ENCODE results near the gene CDKN2B-AS1. TPM values are rescaled to one million over a fixed set of nuclear protein-coding genes. Genes with fewer than 3 reads are reported as not detected.

CDKN2B-AS1 gene
- polyA plus RNA-seq, 1 donor from 2014 or later = not detected

DNA sequence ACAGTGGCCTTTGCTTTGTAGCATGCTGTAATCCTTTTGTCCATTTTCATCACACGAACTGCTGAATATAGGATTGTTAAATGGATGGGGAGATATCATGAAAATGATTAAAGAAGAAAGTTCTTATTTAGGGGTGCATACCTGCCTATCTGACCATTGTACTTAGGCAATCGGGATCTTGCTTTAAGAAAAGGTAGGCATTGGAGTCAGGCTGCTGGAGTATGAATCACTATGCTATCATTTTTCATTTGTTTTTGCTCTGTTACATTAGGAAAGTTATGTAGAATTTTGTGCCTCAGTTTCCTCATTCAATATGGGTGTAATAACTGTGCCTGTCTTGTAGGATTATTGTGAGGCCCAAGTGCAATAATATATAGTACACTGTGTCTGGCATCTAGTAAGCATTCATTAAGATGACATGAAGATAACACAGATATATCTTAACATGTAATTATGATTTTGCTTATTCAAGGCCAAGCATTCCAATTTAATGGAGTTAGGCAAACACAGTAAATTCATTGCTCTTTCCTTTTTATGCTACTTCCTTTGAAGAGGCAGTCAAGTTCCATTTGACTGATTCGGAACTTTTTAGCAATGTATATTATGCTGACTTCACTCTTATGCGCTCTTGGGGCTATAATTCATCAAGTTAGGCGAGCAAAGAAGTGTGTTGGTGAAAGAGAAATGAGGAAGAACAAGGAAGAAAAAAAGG is 124.4 kb downstream of the CDKN2B-AS1 start:
- TF ChIP-seq RAD21 (conservative IDR thresholded peaks at IDR 0.05) (no peak), POLR2AphosphoS5 (IDR thresholded peaks at IDR 0.05) (no peak), EP300 (conservative IDR thresholded peaks at IDR 0.05; ENCODE audit: poor library complexity, severe bottlenecking) (no peak), MXI1 (conservative IDR thresholded peaks at IDR 0.05; ENCODE audit: poor library complexity, severe bottlenecking) (no peak), TAF1 (IDR thresholded peaks at IDR 0.05; ENCODE audit: low read depth) (no peak), SMC3 (conservative IDR thresholded peaks at IDR 0.05; ENCODE audit: poor library complexity) (no peak), EZH2 (IDR thresholded peaks at IDR 0.05; ENCODE audit: borderline replicate concordance, insufficient read depth, low read length, poor library complexity, severe bottlenecking) (no peak)
- TF ChIP-seq, protein P1, sequence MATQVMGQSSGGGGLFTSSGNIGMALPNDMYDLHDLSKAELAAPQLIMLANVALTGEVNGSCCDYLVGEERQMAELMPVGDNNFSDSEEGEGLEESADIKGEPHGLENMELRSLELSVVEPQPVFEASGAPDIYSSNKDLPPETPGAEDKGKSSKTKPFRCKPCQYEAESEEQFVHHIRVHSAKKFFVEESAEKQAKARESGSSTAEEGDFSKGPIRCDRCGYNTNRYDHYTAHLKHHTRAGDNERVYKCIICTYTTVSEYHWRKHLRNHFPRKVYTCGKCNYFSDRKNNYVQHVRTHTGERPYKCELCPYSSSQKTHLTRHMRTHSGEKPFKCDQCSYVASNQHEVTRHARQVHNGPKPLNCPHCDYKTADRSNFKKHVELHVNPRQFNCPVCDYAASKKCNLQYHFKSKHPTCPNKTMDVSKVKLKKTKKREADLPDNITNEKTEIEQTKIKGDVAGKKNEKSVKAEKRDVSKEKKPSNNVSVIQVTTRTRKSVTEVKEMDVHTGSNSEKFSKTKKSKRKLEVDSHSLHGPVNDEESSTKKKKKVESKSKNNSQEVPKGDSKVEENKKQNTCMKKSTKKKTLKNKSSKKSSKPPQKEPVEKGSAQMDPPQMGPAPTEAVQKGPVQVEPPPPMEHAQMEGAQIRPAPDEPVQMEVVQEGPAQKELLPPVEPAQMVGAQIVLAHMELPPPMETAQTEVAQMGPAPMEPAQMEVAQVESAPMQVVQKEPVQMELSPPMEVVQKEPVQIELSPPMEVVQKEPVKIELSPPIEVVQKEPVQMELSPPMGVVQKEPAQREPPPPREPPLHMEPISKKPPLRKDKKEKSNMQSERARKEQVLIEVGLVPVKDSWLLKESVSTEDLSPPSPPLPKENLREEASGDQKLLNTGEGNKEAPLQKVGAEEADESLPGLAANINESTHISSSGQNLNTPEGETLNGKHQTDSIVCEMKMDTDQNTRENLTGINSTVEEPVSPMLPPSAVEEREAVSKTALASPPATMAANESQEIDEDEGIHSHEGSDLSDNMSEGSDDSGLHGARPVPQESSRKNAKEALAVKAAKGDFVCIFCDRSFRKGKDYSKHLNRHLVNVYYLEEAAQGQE (IDR thresholded peaks at IDR 0.05; ENCODE audit: borderline replicate concordance) = no peak
- TF ChIP-seq, protein P2, sequence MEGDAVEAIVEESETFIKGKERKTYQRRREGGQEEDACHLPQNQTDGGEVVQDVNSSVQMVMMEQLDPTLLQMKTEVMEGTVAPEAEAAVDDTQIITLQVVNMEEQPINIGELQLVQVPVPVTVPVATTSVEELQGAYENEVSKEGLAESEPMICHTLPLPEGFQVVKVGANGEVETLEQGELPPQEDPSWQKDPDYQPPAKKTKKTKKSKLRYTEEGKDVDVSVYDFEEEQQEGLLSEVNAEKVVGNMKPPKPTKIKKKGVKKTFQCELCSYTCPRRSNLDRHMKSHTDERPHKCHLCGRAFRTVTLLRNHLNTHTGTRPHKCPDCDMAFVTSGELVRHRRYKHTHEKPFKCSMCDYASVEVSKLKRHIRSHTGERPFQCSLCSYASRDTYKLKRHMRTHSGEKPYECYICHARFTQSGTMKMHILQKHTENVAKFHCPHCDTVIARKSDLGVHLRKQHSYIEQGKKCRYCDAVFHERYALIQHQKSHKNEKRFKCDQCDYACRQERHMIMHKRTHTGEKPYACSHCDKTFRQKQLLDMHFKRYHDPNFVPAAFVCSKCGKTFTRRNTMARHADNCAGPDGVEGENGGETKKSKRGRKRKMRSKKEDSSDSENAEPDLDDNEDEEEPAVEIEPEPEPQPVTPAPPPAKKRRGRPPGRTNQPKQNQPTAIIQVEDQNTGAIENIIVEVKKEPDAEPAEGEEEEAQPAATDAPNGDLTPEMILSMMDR (IDR thresholded peaks at IDR 0.05; ENCODE audit: poor library complexity, severe bottlenecking) = no peak
- Histone ChIP-seq H3K4me3 (ENCODE audit: low read length) (no peak overlapping the region), H3K9me2 (ENCODE audit: insufficient read depth, low read length) (no peaks in the 10 kb centered on the region), H3K27me3 (ENCODE audit: insufficient read depth, low read depth, low read length) (no peaks in the 10 kb centered on the region), H3K9ac (ENCODE audit: low read length) (no peak overlapping the region), H3K9me3 (ENCODE audit: low read length) (no peaks in the 10 kb centered on the region), H3F3A (ENCODE audit: insufficient read depth, low read length, poor library complexity, severe bottlenecking) (no peaks in the 10 kb centered on the region), H3K27ac (ENCODE audit: low read length) (no peak overlapping the region), H3K4me2 (ENCODE audit: low read length) (no peak overlapping the region), H4K20me1 (ENCODE audit: insufficient read depth) (no peaks in the 10 kb centered on the region), H2AFZ (ENCODE audit: low read depth, low read length) (no peak overlapping the region), H3K79me2 (replicated peaks; ENCODE audit: insufficient read depth, low read length) (no peaks in the 10 kb centered on the region), H3K36me3 (ENCODE audit: insufficient read depth, low read length) (no peaks in the 10 kb centered on the region)

DNA sequence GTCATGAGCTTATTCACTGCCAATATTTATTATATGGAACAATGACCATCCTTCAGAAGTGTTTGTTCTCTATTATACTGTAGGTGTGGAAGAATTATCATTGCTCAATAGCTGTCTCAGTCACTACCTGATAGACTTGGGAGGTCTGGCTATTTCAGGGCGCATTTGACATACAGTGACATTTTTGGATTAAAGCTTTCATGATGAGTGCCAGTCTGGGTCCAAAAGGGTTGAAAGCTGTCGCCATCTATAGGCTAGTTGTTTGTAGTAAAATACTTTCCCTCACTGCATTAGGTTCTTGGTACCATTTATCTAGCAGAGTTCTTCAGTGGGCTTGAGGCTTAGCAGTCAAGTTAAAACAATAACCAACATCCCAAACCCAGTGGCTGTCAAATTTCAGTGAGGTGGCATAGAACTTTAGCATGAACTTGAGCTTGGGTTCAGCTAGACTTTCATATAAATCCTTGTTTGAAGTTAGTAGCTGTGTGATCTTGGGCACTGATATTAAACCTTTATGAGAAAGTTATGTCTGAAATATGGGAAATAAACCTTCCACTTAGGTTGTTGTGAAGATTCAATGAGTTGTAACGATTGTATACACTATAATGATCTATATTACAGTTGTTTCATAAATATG is 125.0 kb downstream of the CDKN2B-AS1 start:
- no peak overlapping the region for H3K27ac ChIP-seq (ENCODE audit: low read length)
- H3K4me2 ChIP-seq (ENCODE audit: low read length) = no peak overlapping the region
- no peaks in the 10 kb centered on the region for H3K36me3 ChIP-seq (ENCODE audit: insufficient read depth, low read length)
- H3K9me3 ChIP-seq (ENCODE audit: low read length) = no peaks in the 10 kb centered on the region
- H2AFZ ChIP-seq (ENCODE audit: low read depth, low read length) = no peak overlapping the region
- no peaks in the 10 kb centered on the region for H3K79me2 ChIP-seq (replicated peaks; ENCODE audit: insufficient read depth, low read length)
- H3K9ac ChIP-seq (ENCODE audit: low read length) = no peak overlapping the region
- no peak overlapping the region for H3K4me3 ChIP-seq (ENCODE audit: low read length)
- H4K20me1 ChIP-seq (ENCODE audit: insufficient read depth) = no peaks in the 10 kb centered on the region
- no peaks in the 10 kb centered on the region for H3K9me2 ChIP-seq (ENCODE audit: insufficient read depth, low read length)
- no peaks in the 10 kb centered on the region for H3K27me3 ChIP-seq (ENCODE audit: insufficient read depth, low read depth, low read length)
- no peaks in the 10 kb centered on the region for H3F3A ChIP-seq (ENCODE audit: insufficient read depth, low read length, poor library complexity, severe bottlenecking)
- TF ChIP-seq SMC3 (conservative IDR thresholded peaks at IDR 0.05; ENCODE audit: poor library complexity) (no peak), EP300 (conservative IDR thresholded peaks at IDR 0.05; ENCODE audit: poor library complexity, severe bottlenecking) (no peak), POLR2AphosphoS5 (IDR thresholded peaks at IDR 0.05) (no peak), RAD21 (conservative IDR thresholded peaks at IDR 0.05) (no peak), TAF1 (IDR thresholded peaks at IDR 0.05; ENCODE audit: low read depth) (no peak), MXI1 (conservative IDR thresholded peaks at IDR 0.05; ENCODE audit: poor library complexity, severe bottlenecking) (no peak), EZH2 (IDR thresholded peaks at IDR 0.05; ENCODE audit: borderline replicate concordance, insufficient read depth, low read length, poor library complexity, severe bottlenecking) (no peak)
- TF ChIP-seq, protein P2 (IDR thresholded peaks at IDR 0.05; ENCODE audit: poor library complexity, severe bottlenecking) = no peak
- TF ChIP-seq, protein P1 (IDR thresholded peaks at IDR 0.05; ENCODE audit: borderline replicate concordance) = no peak

Measured in neural cell (in vitro differentiated cells).